ENCODE data around the gene GLB1L.

DNA sequence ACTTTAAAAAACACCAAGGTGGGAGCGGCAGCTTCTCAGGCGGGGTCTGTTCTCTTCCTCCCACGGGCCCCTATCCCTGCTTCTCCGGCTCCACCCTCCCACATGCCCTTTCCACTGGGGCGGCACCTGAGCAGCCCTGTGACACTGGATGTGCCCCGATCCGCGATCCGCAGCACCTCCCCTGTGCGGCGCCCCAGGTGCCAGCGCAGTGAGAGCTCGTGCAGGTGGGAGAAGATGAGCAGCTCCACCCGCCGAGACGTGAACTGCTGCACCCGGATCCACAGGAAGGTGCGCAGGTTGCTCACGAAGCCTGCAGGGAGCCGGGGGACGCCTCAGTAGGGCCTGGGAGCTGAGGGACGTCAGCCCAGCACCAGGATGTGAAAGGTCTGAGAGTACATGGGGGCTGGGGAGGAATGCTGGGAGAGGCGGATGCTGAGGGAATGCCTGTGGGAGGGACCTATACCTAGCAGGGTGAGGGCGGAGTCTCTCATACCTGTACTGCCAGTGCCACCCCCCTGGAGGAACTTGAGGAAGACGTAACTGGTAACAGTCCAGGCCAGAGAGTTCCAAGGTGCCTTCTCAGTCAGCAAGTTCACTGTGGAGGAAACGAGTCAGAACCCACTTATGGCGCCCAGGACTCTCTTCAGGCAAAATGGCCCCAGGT, 29.2 kb downstream of the GLB1L start:
- TF ChIP-seq, protein P1, sequence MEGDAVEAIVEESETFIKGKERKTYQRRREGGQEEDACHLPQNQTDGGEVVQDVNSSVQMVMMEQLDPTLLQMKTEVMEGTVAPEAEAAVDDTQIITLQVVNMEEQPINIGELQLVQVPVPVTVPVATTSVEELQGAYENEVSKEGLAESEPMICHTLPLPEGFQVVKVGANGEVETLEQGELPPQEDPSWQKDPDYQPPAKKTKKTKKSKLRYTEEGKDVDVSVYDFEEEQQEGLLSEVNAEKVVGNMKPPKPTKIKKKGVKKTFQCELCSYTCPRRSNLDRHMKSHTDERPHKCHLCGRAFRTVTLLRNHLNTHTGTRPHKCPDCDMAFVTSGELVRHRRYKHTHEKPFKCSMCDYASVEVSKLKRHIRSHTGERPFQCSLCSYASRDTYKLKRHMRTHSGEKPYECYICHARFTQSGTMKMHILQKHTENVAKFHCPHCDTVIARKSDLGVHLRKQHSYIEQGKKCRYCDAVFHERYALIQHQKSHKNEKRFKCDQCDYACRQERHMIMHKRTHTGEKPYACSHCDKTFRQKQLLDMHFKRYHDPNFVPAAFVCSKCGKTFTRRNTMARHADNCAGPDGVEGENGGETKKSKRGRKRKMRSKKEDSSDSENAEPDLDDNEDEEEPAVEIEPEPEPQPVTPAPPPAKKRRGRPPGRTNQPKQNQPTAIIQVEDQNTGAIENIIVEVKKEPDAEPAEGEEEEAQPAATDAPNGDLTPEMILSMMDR (conservative IDR thresholded peaks at IDR 0.05): no peak
- TF ChIP-seq ZFX (IDR thresholded peaks at IDR 0.05): no peak
